ENCODE measurements around the gene SORCS2. TPM values are rescaled to one million over a fixed set of nuclear protein-coding genes. Genes with fewer than 3 reads are reported as not detected.

The SORCS2 gene
- total and polyA plus RNA-seq, 2 of the 4 experiments (the other 2 are of a cell fraction), result 0.36 to 0.62 TPM

DNA sequence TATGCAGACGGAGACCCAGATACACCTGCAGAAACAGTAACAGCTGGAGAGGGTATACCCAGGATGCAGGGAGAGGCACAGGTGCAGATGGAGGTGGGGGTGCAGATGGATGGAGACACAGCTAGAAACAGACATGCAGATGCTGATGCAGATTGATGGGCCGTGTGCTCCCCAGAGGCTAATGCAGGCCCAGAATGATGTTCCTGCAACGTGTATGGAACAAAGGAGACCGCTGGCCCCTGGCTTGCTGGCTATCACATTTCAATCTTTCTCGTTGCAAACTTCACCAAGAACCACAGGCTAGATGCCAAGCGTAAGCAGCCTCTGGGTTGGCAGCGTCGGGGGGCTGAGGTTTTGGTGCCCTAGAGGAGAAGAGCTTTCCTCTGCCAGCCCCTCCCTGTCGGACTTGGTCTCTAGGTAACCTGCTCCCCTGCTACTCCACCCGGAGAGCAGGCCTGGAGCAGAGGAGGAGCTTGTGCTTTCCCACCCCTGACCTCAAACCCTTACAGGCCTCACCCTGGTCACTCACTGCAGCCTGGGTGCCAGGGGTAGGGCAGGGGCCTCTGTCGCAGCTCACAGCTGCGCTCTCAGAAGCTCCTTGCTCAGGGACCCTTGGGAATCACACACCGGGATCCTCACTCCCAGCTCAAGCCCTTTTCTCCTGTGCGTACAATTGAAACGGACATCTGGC lies 311.4 kb downstream of the SORCS2 start:
- POLR2A ChIA-PET (ENCODE audit: unreplicated experiment), result no interaction called here
- no peak overlapping the region for H2BK20ac ChIP-seq (ENCODE audit: low read depth, low read length)
- no peak overlapping the region for H2BK5ac ChIP-seq (ENCODE audit: low read depth, low read length, poor library complexity, severe bottlenecking)
- H3K4me1 ChIP-seq (ENCODE audit: control insufficient read depth, insufficient read depth, low read length), result no peaks in the 10 kb centered on the region
- 40% methylated on average over 1 of the region's 15 CpGs; no CpG with 5 or more reads in 1 of the 2 experiments for WGBS, 2 experiments (ENCODE audit: extremely low coverage in 2 of 2, insufficient read length in 1 of 2)
- ATAC-seq (ENCODE audit: low read depth) (no peak), DNase-seq (no peak)
- BruUV-seq (replicated peaks), result no TSS peak
- H3K79me1 ChIP-seq (ENCODE audit: low read depth in 1 of 2, low read length in 2 of 2), result no peaks in the 10 kb centered on the region
- in situ Hi-C loops (cut with MboI; ENCODE audit: low sequenced_read_pairs), result no loop called here
- H3K9me3 ChIP-seq (ENCODE audit: control insufficient read depth, insufficient read depth, low read length), result no peaks in the 10 kb centered on the region
- dilution Hi-C loops (cut with HindIII; ENCODE audit: low sequenced_read_pairs, unreplicated experiment), result no loop called here
- no peaks in the 10 kb centered on the region for H3K9me1 ChIP-seq (ENCODE audit: insufficient read depth, low read length)
- no peak overlapping the region for H4K5ac ChIP-seq (ENCODE audit: low read depth, low read length)
- TF ChIP-seq SMC3 (IDR thresholded peaks at IDR 0.05; ENCODE audit: low read depth, low read length) (no peak), MAFK (IDR thresholded peaks at IDR 0.05; ENCODE audit: low read depth, low read length) (no peak), CEBPB (IDR thresholded peaks at IDR 0.05; ENCODE audit: low read depth, low read length) (no peak), MAZ (IDR thresholded peaks at IDR 0.05; ENCODE audit: borderline replicate concordance, low read depth, low read length) (no peak)
- H3K18ac ChIP-seq (ENCODE audit: low read depth, low read length), result no peak overlapping the region
- H2BK15ac ChIP-seq (ENCODE audit: low read depth, low read length), result no peak overlapping the region
- CTCF ChIA-PET, result no interaction called here
- no peak overlapping the region for H2AFZ ChIP-seq (replicated peaks; ENCODE audit: low read length, poor library complexity)
- H3K4me2 ChIP-seq (ENCODE audit: low read depth, low read length), result no peak overlapping the region
- H3K27me3 ChIP-seq (ENCODE audit: control insufficient read depth, insufficient read depth, low read length), result peaks cover 62% of the 10 kb centered on the region
- no peak overlapping the region for H4K91ac ChIP-seq (ENCODE audit: insufficient read depth, low read depth, low read length)
- H3K36me3 ChIP-seq (ENCODE audit: control insufficient read depth, insufficient read depth, low read length), result no peaks in the 10 kb centered on the region
- no peak overlapping the region for H3K4ac ChIP-seq (ENCODE audit: low read depth, low read length)
- no peak overlapping the region for H3K14ac ChIP-seq (replicated peaks; ENCODE audit: low read depth, low read length)
- no peak overlapping the region for H3K4me3 ChIP-seq (ENCODE audit: insufficient read depth, low read depth, low read length)
- H4K20me1 ChIP-seq (ENCODE audit: insufficient read depth, low read length), result no peaks in the 10 kb centered on the region
- H2AK5ac ChIP-seq (ENCODE audit: low read depth, low read length), result no peak overlapping the region
- no peak overlapping the region for H4K8ac ChIP-seq (ENCODE audit: low read depth in 2 of 2, low read length in 2 of 2)
- H3K56ac ChIP-seq (ENCODE audit: extremely low read depth, insufficient read depth, low read length), result no peak overlapping the region
- no peak overlapping the region for H3K27ac ChIP-seq (ENCODE audit: insufficient read depth, low read length)
- H3K23ac ChIP-seq (ENCODE audit: low read depth, low read length), result no peak overlapping the region
- intact Hi-C loops (cut with micrococcal nuclease), result no loop called here
- H2BK120ac ChIP-seq (ENCODE audit: low read depth, low read length), result no peak overlapping the region
- no peak overlapping the region for H2AK9ac ChIP-seq (replicated peaks; ENCODE audit: low read depth, low read length, poor library complexity)
- H3K9ac ChIP-seq (ENCODE audit: low read depth, low read length), result no peak overlapping the region
